SK-N-SH treated with all-trans-retinoic acid at 6 μM for 48 hours (cell line): ENCODE data around the gene CD2.

Source experiments
- GLIS3 ChIP-seq: fragments of 250-450 bp; sonication (Bioruptor Pico); IDR thresholded peaks from 2 replicates; pipeline ENCODE4 v1.5.0; 2020; ENCODE audit warnings: mild to moderate bottlenecking, moderate library complexity
- POU6F1 ChIP-seq: fragments of 250-450 bp; sonication (Bioruptor Pico); IDR thresholded peaks from 2 replicates; pipeline ENCODE4 v1.8.0; 2021; ENCODE audit warnings: low read depth, mild to moderate bottlenecking, moderate library complexity, borderline replicate concordance
- ZC3H10 ChIP-seq: fragments of 250-450 bp; sonication (Bioruptor Pico); IDR thresholded peaks from 2 replicates; pipeline ENCODE4 v1.5.1; 2021; ENCODE audit warnings: mild to moderate bottlenecking, moderate library complexity
- ZFP30 ChIP-seq: fragments of 450-650 bp; formaldehyde crosslinking; IDR thresholded peaks from 2 replicates; pipeline ENCODE4 v1.5.0; 2022; ENCODE audit warnings: mild to moderate bottlenecking, moderate library complexity
- ZNF8 ChIP-seq: fragments of 450-650 bp; formaldehyde crosslinking; IDR thresholded peaks from 2 replicates; pipeline ENCODE4 v1.5.0; 2020; ENCODE audit warnings: mild to moderate bottlenecking, moderate library complexity

- TF ChIP-seq GLIS3 (CRISPR knock-in tag), result no peak
- no peak for TF ChIP-seq ZC3H10 (CRISPR knock-in tag)
- no peak for TF ChIP-seq POU6F1 (CRISPR knock-in tag)
- TF ChIP-seq ZFP30 (CRISPR knock-in tag), result no peak
- TF ChIP-seq ZNF8, result no peak
Measured at GRCh38 chr1:116721451-116722007, 32.7 kb upstream of the CD2 start.
